ENCODE measurements around the gene SORCS1. TPM values are rescaled to one million over a fixed set of nuclear protein-coding genes. Genes with fewer than 3 reads are reported as not detected.

The SORCS1 gene
- total and polyA plus RNA-seq, 2 of the 13 experiments (the other 11 are each of a cell fraction or from before 2014, with no cell fraction given): not detected

GRCh38 chr10:106836933-106837663 lies 327.4 kb downstream of the SORCS1 start:
- FAIRE-seq (no peak), ATAC-seq (no peak), DNase-seq (ENCODE audit: low spot score) (no peak)
- Histone ChIP-seq H3K27ac (ENCODE audit: extremely low read length, insufficient read depth, low read length) (no peak overlapping the region), H3K27me3 (ENCODE audit: control insufficient read depth in 1 of 2, insufficient read depth in 2 of 2, low read length in 2 of 2) (no peaks in the 10 kb centered on the region), H2AFZ (ENCODE audit: low read length) (no peak overlapping the region), H3K9ac (ENCODE audit: insufficient read depth, low read depth, low read length) (no peak overlapping the region), H3K4me3 (replicated peaks in 1 of 3; ENCODE audit: insufficient read depth in 1 of 3, low read depth in 2 of 3, low read length in 3 of 3) (no peak overlapping the region), H3K9me3 (ENCODE audit: low read length) (peaks cover 16% of the 10 kb centered on the region), H3K79me2 (ENCODE audit: insufficient read depth, low read length) (no peaks in the 10 kb centered on the region), H3K4me1 (ENCODE audit: insufficient read depth, low read length) (no peaks in the 10 kb centered on the region), H4K20me1 (ENCODE audit: insufficient read depth, low read length) (no peaks in the 10 kb centered on the region), H3K4me2 (ENCODE audit: low read depth, low read length) (no peak overlapping the region), H3K36me3 (replicated peaks in 1 of 2; ENCODE audit: control insufficient read depth in 1 of 2, insufficient read depth in 2 of 2, low read length in 2 of 2) (no peaks in the 10 kb centered on the region)
- no TSS peak for BruUV-seq (replicated peaks)
- ChIA-PET POLR2A (no interaction called here), CTCF (ENCODE audit: low intra/inter-chr PET ratio, low total read pairs) (no interaction called here)
- TF ChIP-seq ELF3 (CRISPR knock-in tag; IDR thresholded peaks at IDR 0.05): no peak
- TF ChIP-seq, protein P1, sequence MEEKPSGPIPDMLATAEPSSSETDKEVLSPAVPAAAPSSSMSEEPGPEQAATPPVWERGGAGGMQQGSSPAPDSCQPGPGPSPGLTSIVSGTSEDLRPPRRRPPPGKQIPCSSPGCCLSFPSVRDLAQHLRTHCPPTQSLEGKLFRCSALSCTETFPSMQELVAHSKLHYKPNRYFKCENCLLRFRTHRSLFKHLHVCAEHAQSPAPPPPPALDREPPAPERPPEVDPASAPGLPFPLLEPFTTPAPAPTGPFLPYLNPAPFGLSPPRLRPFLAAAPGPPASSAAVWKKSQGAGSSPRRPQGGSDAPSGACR (CRISPR knock-in tag; IDR thresholded peaks at IDR 0.05): no peak
- no peak for TF ChIP-seq KDM1A (CRISPR knock-in tag; IDR thresholded peaks at IDR 0.05)
- TF ChIP-seq, protein P2, sequence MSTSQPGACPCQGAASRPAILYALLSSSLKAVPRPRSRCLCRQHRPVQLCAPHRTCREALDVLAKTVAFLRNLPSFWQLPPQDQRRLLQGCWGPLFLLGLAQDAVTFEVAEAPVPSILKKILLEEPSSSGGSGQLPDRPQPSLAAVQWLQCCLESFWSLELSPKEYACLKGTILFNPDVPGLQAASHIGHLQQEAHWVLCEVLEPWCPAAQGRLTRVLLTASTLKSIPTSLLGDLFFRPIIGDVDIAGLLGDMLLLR (CRISPR knock-in tag; IDR thresholded peaks at IDR 0.05): no peak
- TF ChIP-seq ZFX (CRISPR knock-in tag; IDR thresholded peaks at IDR 0.05; ENCODE audit: low read depth): no peak
- 7% methylated on average over 2 of the region's 2 CpGs for WGBS (ENCODE audit: low lambda C conversion rate)
- in situ Hi-C loops (cut with HindIII; ENCODE audit: extremely low pct_ligation_motif_present, low pct_unique_long_range_greater_than_20kb): no loop called here
- intact Hi-C loops (cut with micrococcal nuclease; ENCODE audit: unreplicated experiment): no loop called here

DNA sequence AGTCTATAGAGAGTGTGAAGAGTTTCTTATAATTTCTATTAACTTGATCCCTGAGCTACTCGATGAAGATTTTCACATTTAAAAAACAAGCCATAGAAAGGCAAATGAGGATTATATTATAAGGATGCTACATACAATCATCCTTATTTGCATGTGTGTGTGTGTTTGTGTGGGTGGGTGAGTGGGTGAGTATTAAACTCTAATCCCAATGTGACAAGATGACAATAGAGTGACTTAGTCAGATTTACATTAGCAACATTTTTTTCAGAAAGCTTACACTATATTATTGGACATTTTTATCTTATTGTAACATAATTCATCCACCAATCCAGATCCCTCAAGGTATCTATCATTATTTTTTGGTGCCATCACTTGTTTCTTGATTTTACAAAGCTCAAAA lies 331.7 kb downstream of the SORCS1 start:
- Histone ChIP-seq H3K9me3 (ENCODE audit: low read length) (peaks cover 12% of the 10 kb centered on the region), H3K79me2 (ENCODE audit: insufficient read depth, low read length) (no peaks in the 10 kb centered on the region), H2AFZ (ENCODE audit: low read length) (no peak overlapping the region), H3K27ac (ENCODE audit: extremely low read length, insufficient read depth, low read length) (no peak overlapping the region), H3K4me2 (ENCODE audit: low read depth, low read length) (no peak overlapping the region), H3K27me3 (ENCODE audit: control insufficient read depth in 1 of 2, insufficient read depth in 2 of 2, low read length in 2 of 2) (no peaks in the 10 kb centered on the region), H3K4me3 (replicated peaks in 1 of 3; ENCODE audit: insufficient read depth in 1 of 3, low read depth in 2 of 3, low read length in 3 of 3) (no peak overlapping the region), H3K9ac (ENCODE audit: insufficient read depth, low read depth, low read length) (no peak overlapping the region), H4K20me1 (ENCODE audit: insufficient read depth, low read length) (no peaks in the 10 kb centered on the region), H3K36me3 (replicated peaks in 1 of 2; ENCODE audit: control insufficient read depth in 1 of 2, insufficient read depth in 2 of 2, low read length in 2 of 2) (no peaks in the 10 kb centered on the region), H3K4me1 (ENCODE audit: insufficient read depth, low read length) (no peaks in the 10 kb centered on the region)
- BruUV-seq (replicated peaks): no TSS peak
- no peak for ATAC-seq
- FAIRE-seq: no peak
- POLR2A ChIA-PET: no interaction called here
- DNase-seq (ENCODE audit: low spot score): no peak
- TF ChIP-seq SOX5 (CRISPR knock-in tag; IDR thresholded peaks at IDR 0.05; ENCODE audit: borderline replicate concordance) (no peak), ZNF331 (CRISPR knock-in tag; IDR thresholded peaks at IDR 0.05) (no peak), HNRNPUL1 (IDR thresholded peaks at IDR 0.05; ENCODE audit: low read depth, low read length) (no peak)
- TF ChIP-seq, protein P3, sequence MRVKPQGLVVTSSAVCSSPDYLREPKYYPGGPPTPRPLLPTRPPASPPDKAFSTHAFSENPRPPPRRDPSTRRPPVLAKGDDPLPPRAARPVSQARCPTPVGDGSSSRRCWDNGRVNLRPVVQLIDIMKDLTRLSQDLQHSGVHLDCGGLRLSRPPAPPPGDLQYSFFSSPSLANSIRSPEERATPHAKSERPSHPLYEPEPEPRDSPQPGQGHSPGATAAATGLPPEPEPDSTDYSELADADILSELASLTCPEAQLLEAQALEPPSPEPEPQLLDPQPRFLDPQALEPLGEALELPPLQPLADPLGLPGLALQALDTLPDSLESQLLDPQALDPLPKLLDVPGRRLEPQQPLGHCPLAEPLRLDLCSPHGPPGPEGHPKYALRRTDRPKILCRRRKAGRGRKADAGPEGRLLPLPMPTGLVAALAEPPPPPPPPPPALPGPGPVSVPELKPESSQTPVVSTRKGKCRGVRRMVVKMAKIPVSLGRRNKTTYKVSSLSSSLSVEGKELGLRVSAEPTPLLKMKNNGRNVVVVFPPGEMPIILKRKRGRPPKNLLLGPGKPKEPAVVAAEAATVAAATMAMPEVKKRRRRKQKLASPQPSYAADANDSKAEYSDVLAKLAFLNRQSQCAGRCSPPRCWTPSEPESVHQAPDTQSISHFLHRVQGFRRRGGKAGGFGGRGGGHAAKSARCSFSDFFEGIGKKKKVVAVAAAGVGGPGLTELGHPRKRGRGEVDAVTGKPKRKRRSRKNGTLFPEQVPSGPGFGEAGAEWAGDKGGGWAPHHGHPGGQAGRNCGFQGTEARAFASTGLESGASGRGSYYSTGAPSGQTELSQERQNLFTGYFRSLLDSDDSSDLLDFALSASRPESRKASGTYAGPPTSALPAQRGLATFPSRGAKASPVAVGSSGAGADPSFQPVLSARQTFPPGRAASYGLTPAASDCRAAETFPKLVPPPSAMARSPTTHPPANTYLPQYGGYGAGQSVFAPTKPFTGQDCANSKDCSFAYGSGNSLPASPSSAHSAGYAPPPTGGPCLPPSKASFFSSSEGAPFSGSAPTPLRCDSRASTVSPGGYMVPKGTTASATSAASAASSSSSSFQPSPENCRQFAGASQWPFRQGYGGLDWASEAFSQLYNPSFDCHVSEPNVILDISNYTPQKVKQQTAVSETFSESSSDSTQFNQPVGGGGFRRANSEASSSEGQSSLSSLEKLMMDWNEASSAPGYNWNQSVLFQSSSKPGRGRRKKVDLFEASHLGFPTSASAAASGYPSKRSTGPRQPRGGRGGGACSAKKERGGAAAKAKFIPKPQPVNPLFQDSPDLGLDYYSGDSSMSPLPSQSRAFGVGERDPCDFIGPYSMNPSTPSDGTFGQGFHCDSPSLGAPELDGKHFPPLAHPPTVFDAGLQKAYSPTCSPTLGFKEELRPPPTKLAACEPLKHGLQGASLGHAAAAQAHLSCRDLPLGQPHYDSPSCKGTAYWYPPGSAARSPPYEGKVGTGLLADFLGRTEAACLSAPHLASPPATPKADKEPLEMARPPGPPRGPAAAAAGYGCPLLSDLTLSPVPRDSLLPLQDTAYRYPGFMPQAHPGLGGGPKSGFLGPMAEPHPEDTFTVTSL (CRISPR knock-in tag; IDR thresholded peaks at IDR 0.05; ENCODE audit: borderline replicate concordance): no peak
- intact Hi-C loops (cut with micrococcal nuclease; ENCODE audit: unreplicated experiment) (no loop called here), in situ Hi-C loops (cut with HindIII; ENCODE audit: extremely low pct_ligation_motif_present, low pct_unique_long_range_greater_than_20kb) (no loop called here)
- CTCF ChIA-PET (ENCODE audit: low intra/inter-chr PET ratio, low total read pairs): no interaction called here
- WGBS (ENCODE audit: low lambda C conversion rate): 64% methylated on average over 1 of the region's 1 CpG

All from HepG2 (cell line).